ENCODE results near the gene SYS1. TPM values are rescaled to one million over a fixed set of nuclear protein-coding genes. Genes with fewer than 3 reads are reported as not detected.
A peak's percentile ranks its signal among the peaks of the same experiment; 100 is the strongest.

Gene SYS1
- total and polyA plus RNA-seq, 2 donors (not counting 3 experiments of a cell fraction or from before 2014, with no cell fraction given), result 27.4 to 79.6 TPM

- Histone ChIP-seq H3K27me3 (ENCODE audit: control insufficient read depth in 2 of 2, insufficient read depth in 2 of 2, low read length in 2 of 2) (no peaks in the 10 kb centered on the region), H4K20me1 (replicated peaks; ENCODE audit: control insufficient read depth, extremely low read depth, insufficient read depth, low read length) (no peaks in the 10 kb centered on the region), H2AFZ (ENCODE audit: low read depth, low read length) (no peak overlapping the region), H3K27ac (ENCODE audit: insufficient read depth, low read depth, low read length) (no peak overlapping the region), H3K36me3 (ENCODE audit: control insufficient read depth in 2 of 2, extremely low read depth in 1 of 2, insufficient read depth in 2 of 2, low read length in 2 of 2) (no peaks in the 10 kb centered on the region), H3K4me1 (ENCODE audit: control insufficient read depth, extremely low read depth, insufficient read depth, low read length) (peaks cover 34% of the 10 kb centered on the region), H3K79me2 (ENCODE audit: control insufficient read depth, insufficient read depth, low read length) (no peaks in the 10 kb centered on the region), H3K4me3 (replicated peaks in 1 of 3; ENCODE audit: insufficient read depth in 1 of 3, low read depth in 1 of 3, low read length in 3 of 3) (no peak overlapping the region), H3K9ac (replicated peaks; ENCODE audit: extremely low read depth, insufficient read depth, low read length) (no peak overlapping the region), H3K4me2 (ENCODE audit: insufficient read depth, low read length) (no peak overlapping the region), H3K9me1 (replicated peaks; ENCODE audit: control insufficient read depth, extremely low read depth, insufficient read depth, low read length) (no peaks in the 10 kb centered on the region), H3K9me3 (replicated peaks; ENCODE audit: control insufficient read depth, insufficient read depth, low read length) (no peaks in the 10 kb centered on the region)
- POLR2A ChIA-PET, result no interaction called here
- CTCF ChIA-PET, result interaction anchor here (0.7 to 1.8 kb wide), 4 partner anchors 8 to 416 kb away, joined by 3 to 7 read pairs (median 5); partner anchors contain the start of gene SYS1
- dilution Hi-C loops (cut with MboI; ENCODE audit: extremely low pct_ligation_motif_present, low sequenced_read_pairs) (no loop called here), intact Hi-C loops (cut with micrococcal nuclease) (no loop called here)
- DNase-seq (ENCODE audit: low read depth, low spot score), result no peak
- BruUV-seq (replicated peaks), result no TSS peak
- TF ChIP-seq FOS (IDR thresholded peaks at IDR 0.05; ENCODE audit: borderline replicate concordance, insufficient read depth, low read length), result peak; percentile 53
- TF ChIP-seq POLR2AphosphoS5 (IDR thresholded peaks at IDR 0.05; ENCODE audit: insufficient read depth, low read depth, low read length), result no peak
- TF ChIP-seq JUN (IDR thresholded peaks at IDR 0.05; ENCODE audit: borderline replicate concordance, insufficient read depth, insufficient read length, low read depth), result no peak
- no peak for TF ChIP-seq POLR2A (IDR thresholded peaks at IDR 0.05; ENCODE audit: low read depth, low read length)
- TF ChIP-seq MAX (IDR thresholded peaks at IDR 0.05; ENCODE audit: insufficient read depth, insufficient read length), result no peak
- FAIRE-seq, result peak; percentile 66
These were observed 7.5 kb upstream of the SYS1 start for GRCh38 chr20:45355209-45356084.
